ENCODE data around the gene DHRSX.
"Not testable (repeated sequence)": the region's sequence is repeated elsewhere in the genome, so short reads cannot be mapped to it uniquely, and the experiment has no call there.

DHRSX gene

DNA sequence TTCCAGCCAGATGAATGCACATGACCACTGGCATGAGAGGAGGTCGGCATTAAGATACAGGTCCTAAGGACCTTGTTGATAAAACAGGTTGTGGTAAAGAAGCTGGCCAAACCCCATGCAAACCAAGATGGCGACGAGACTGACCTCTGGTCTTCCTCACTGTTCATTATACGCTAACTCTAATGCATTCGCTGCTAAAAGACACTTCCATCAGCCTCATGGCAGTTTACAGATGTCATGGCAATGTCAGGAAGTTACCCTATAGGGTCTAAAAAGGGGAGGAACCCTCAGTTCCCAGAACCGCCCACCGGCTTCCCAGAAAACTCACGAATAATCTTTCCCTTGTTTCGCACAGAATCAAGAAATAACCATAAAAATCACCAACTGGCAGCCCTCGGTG is 182.4 kb downstream of the DHRSX start:
- no peak overlapping the region for H3K9ac ChIP-seq (ENCODE audit: low read depth, low read length)
- H3K4me1 ChIP-seq (ENCODE audit: insufficient read depth, low read length) = no peaks in the 10 kb centered on the region
- H3K9me3 ChIP-seq (ENCODE audit: control insufficient read depth, insufficient read depth, low read length) = no peaks in the 10 kb centered on the region
- H3K36me3 ChIP-seq (ENCODE audit: insufficient read depth, low read length) = no peaks in the 10 kb centered on the region

GRCh38 chrX:2317527-2318055 is 183.2 kb downstream of the DHRSX start:
- no peaks in the 10 kb centered on the region for H3K36me3 ChIP-seq (ENCODE audit: insufficient read depth, low read length)
- H3K9ac ChIP-seq (ENCODE audit: low read depth, low read length) = no peak overlapping the region
- no peaks in the 10 kb centered on the region for H3K9me3 ChIP-seq (ENCODE audit: control insufficient read depth, insufficient read depth, low read length)
- H3K4me1 ChIP-seq (ENCODE audit: insufficient read depth, low read length) = no peaks in the 10 kb centered on the region

DNA sequence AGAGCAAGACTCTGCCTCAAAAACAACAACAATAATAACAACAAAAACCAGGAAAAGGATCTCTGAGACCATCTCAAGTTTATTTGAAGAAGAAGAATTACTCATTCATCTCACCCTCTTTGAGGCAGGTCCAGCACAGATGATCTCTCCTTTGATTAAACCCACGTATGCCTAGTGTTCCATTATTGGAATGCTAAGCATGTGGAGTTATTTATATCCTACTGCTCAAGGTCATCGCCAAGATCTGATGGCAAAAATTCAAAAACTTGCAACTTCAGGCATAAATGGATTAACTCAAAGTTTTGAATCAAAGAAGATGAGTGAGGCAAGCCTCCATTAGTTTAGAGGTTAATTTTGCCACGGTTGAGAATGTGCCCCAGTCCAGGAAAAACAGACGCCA is 184.2 kb downstream of the DHRSX start:
- Histone ChIP-seq H3K9me3 (ENCODE audit: control insufficient read depth, insufficient read depth, low read length) (no peaks in the 10 kb centered on the region), H3K36me3 (ENCODE audit: insufficient read depth, low read length) (no peaks in the 10 kb centered on the region), H3K9ac (ENCODE audit: low read depth, low read length) (no peak overlapping the region), H3K4me1 (ENCODE audit: insufficient read depth, low read length) (no peaks in the 10 kb centered on the region)

DNA sequence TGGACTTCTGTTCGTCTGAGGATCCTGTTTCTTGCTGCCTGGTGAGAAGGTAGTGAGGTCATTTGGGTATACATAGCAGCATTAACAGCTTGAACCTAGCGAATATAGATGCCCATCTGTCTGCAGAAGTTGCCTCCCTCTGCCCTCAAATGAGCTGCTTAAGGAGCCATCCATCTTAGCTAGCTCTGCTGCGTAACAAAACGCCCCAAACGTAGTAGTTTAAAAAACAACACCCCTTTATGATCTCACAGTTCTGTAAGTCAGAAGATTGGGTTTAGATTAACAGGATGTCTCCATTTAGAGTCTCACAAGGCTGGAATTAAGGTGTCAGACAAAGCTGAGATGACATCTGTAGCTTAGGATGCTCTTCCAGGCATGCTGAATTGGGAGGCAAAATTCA is 185.3 kb downstream of the DHRSX start:
- Histone ChIP-seq H3K9me3 (ENCODE audit: control insufficient read depth, insufficient read depth, low read length) (no peaks in the 10 kb centered on the region), H3K36me3 (ENCODE audit: insufficient read depth, low read length) (no peaks in the 10 kb centered on the region), H3K4me1 (ENCODE audit: insufficient read depth, low read length) (0 out of 2 replicates have a peak, but pooled peaks cover 4% of the 10 kb centered on the region), H3K9ac (ENCODE audit: low read depth, low read length) (no peak overlapping the region)

GRCh38 chrX:2314831-2315365 is 185.9 kb downstream of the DHRSX start:
- Histone ChIP-seq H3K9me3 (ENCODE audit: control insufficient read depth, insufficient read depth, low read length) (no peaks in the 10 kb centered on the region), H3K4me1 (ENCODE audit: insufficient read depth, low read length) (0 out of 2 replicates have a peak, but pooled peaks cover 4% of the 10 kb centered on the region), H3K9ac (ENCODE audit: low read depth, low read length) (no peak overlapping the region), H3K36me3 (ENCODE audit: insufficient read depth, low read length) (no peaks in the 10 kb centered on the region)

GRCh38 chrX:2313864-2314640 is 186.7 kb downstream of the DHRSX start:
- H3K9ac ChIP-seq (ENCODE audit: low read depth, low read length) = no peak overlapping the region
- H3K4me1 ChIP-seq (ENCODE audit: insufficient read depth, low read length) = 0 out of 2 replicates have a peak, but pooled peaks cover 4% of the 10 kb centered on the region
- no peaks in the 10 kb centered on the region for H3K9me3 ChIP-seq (ENCODE audit: control insufficient read depth, insufficient read depth, low read length)
- H3K36me3 ChIP-seq (ENCODE audit: insufficient read depth, low read length) = no peaks in the 10 kb centered on the region

GRCh38 chrX:2312061-2312591 is 188.7 kb downstream of the DHRSX start:
- not testable (repeated sequence) for H3K4me1 ChIP-seq (ENCODE audit: insufficient read depth, low read length); H3K36me3 ChIP-seq (ENCODE audit: insufficient read depth, low read length); H3K9ac ChIP-seq (ENCODE audit: low read depth, low read length); H3K9me3 ChIP-seq (ENCODE audit: control insufficient read depth, insufficient read depth, low read length)

DNA sequence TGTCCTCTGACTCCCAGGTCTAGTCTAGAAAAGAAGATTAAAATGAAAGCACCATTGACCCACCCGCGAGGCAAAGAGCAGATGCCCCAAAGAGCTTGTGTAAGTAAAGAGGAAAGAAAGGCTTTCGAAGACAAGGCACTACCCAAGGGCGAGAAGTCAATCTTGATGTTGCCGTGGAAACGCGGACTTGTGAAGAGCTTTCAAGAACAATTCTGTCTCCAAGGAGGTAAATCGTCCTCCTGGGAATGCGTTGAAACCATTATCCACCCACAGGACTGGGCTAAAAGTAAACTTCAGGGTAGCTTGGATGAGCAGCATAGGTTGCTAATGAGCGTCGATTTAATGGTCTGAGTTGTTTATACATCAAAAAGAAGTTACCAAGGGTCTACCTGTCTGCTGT is 189.3 kb downstream of the DHRSX start:
- Histone ChIP-seq H3K36me3 (ENCODE audit: insufficient read depth, low read length) (no peaks in the 10 kb centered on the region), H3K4me1 (ENCODE audit: insufficient read depth, low read length) (0 out of 2 replicates have a peak, but pooled peaks cover 4% of the 10 kb centered on the region), H3K9me3 (ENCODE audit: control insufficient read depth, insufficient read depth, low read length) (no peaks in the 10 kb centered on the region), H3K9ac (ENCODE audit: low read depth, low read length) (no peak overlapping the region)

GRCh38 chrX:2301901-2302300 is 198.9 kb downstream of the DHRSX start:
- Histone ChIP-seq H3K9ac (ENCODE audit: low read depth, low read length) (no peak overlapping the region), H3K4me1 (ENCODE audit: insufficient read depth, low read length) (no peaks in the 10 kb centered on the region), H3K9me3 (ENCODE audit: control insufficient read depth, insufficient read depth, low read length) (no peaks in the 10 kb centered on the region), H3K36me3 (ENCODE audit: insufficient read depth, low read length) (no peaks in the 10 kb centered on the region)

DNA sequence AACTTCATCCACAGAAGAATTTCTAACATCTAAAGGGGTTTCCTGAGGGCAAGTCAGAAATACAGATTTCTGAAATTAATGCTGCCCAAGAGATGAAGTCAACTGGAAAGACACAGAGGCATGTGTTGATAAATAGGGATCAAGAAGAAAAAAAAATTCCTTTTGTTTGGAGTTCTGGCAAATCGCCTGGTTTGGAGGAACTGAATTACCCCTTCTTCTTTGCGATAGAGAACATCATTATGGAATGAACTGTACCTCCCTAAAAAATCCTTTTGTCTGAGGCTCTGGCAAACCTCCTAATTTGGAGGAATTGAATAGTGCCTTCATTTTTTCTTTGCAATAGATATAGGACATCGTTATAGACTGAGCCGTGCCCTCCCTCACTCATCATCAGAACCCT is 200.9 kb downstream of the DHRSX start:
- H3K9ac ChIP-seq (ENCODE audit: low read depth, low read length) = no peak overlapping the region
- no peaks in the 10 kb centered on the region for H3K9me3 ChIP-seq (ENCODE audit: control insufficient read depth, insufficient read depth, low read length)
- no peaks in the 10 kb centered on the region for H3K4me1 ChIP-seq (ENCODE audit: insufficient read depth, low read length)
- H3K36me3 ChIP-seq (ENCODE audit: insufficient read depth, low read length) = no peaks in the 10 kb centered on the region

DNA sequence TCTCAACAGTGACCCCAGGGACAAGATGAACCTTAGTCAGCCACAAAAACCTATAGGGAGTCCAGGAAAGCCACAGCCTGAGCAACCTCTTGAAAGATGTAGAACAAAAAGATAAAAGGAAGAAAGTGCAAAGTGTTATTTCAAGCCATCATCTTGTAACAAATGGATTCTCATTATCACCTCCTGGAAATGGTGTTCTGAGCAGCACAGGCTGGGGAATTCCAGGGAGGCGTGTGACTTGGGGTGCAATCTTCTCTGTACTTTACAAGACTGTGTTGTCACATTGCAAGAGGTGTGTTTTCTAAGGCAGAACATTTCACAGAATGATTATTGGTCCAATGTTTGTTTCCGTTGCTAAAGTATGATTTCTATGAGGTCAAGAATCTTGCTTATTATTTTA is 214.0 kb downstream of the DHRSX start:
- peaks cover 5% of the 10 kb centered on the region for H3K9me3 ChIP-seq (ENCODE audit: control insufficient read depth, insufficient read depth, low read length)
- H3K36me3 ChIP-seq (ENCODE audit: insufficient read depth, low read length) = peaks cover 5% of the 10 kb centered on the region
- H3K9ac ChIP-seq (ENCODE audit: low read depth, low read length) = no peak overlapping the region
- no peaks in the 10 kb centered on the region for H3K4me1 ChIP-seq (ENCODE audit: insufficient read depth, low read length)

GRCh38 chrX:2284601-2285000 is 216.2 kb downstream of the DHRSX start:
- peaks cover 5% of the 10 kb centered on the region for H3K36me3 ChIP-seq (ENCODE audit: insufficient read depth, low read length)
- H3K9me3 ChIP-seq (ENCODE audit: control insufficient read depth, insufficient read depth, low read length) = peaks cover 5% of the 10 kb centered on the region
- H3K9ac ChIP-seq (ENCODE audit: low read depth, low read length) = no peak overlapping the region
- H3K4me1 ChIP-seq (ENCODE audit: insufficient read depth, low read length) = no peaks in the 10 kb centered on the region

DNA sequence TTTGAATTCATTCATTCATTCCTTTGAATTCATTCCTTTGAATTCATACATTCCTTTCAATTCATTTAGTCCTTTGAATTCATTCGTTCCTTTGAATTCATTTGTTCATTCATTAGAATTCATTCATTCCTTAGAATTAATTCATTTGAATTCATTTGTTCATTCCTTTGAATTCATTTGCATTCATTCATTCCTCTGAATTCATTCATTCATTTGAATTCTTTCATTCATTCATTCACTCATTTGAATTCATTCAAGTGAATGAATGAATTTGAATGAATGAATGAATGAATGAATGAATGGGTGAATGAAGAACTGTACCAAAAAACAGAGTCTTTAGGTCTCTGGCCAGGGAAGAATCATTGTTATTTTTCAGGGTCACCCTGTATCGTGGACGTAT is 216.6 kb downstream of the DHRSX start:
- Histone ChIP-seq H3K4me1 (ENCODE audit: insufficient read depth, low read length) (no peaks in the 10 kb centered on the region), H3K36me3 (ENCODE audit: insufficient read depth, low read length) (peaks cover 5% of the 10 kb centered on the region), H3K9ac (ENCODE audit: low read depth, low read length) (no peak overlapping the region), H3K9me3 (ENCODE audit: control insufficient read depth, insufficient read depth, low read length) (peaks cover 5% of the 10 kb centered on the region)

DNA sequence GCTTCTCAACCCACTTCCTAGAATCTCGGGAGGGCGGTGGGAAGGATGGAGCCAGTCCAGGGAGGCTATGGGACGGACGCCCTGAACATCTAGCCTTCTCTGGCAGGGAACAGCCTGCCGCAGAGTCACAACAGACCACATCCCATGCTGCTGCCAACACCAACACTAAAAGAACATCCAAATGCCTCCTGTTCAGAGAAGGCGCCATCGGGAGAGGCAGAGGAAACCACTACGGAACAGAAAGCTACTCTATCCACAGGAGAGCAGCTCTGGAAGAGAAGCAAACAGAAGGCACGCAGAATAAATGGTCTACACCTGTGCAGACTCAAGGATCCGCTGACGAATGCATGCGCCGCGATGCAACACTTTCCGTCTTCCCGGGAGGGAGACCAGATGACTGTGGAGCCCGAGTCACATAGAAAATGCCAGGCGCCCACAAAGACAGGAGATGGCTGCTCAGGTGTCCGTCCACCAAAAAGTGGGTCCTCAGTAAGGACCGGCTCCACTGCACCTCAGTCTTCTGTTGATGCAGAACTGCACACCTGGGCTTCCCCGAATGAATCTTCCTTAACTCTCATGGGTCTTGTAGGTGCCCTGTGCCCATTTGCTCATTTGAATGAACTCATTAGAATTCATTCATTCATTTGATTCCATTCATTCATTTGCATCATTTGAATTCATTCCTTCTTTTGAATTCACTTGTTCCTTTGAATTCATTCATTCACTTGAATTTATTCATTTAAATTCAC is 217.5 kb downstream of the DHRSX start:
- Histone ChIP-seq H3K9ac (ENCODE audit: low read depth, low read length) (no peak overlapping the region), H3K36me3 (ENCODE audit: insufficient read depth, low read length) (peaks cover 5% of the 10 kb centered on the region), H3K4me1 (ENCODE audit: insufficient read depth, low read length) (no peaks in the 10 kb centered on the region), H3K9me3 (ENCODE audit: control insufficient read depth, insufficient read depth, low read length) (peaks cover 5% of the 10 kb centered on the region)

All from ES-I3 (cell line).